ENCODE results near the gene SNX20.

DNA sequence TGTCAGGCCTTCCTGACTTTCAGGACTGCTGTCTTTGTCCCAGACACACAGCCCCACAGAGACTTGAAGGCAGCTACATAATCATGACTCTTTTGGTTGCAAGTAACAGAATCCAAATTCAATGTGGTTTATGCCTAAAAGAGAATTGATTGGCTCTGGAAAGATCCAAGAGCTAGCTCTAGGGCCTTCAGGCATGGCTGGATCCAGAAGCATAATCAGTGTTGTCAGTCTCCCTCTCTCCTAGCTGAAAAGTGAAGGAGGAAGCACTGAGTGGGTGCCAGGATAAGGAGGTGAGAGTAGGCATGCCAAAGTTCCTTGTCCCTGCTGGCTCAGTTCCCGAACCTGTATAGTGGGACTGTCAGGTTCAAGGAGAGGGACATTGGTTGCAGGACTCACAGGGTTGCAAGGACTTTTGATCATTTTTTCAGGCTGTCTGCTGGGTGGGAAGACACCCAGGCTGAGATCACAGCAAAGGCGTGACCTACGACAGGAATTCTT is 25.5 kb downstream of the SNX20 start:
- TF ChIP-seq SUZ12 (IDR thresholded peaks at IDR 0.05; ENCODE audit: extremely low read depth, insufficient read depth, insufficient read length), result no peak
- TF ChIP-seq YY1 (IDR thresholded peaks at IDR 0.05; ENCODE audit: insufficient read depth, insufficient read length), result no peak
- no peak for TF ChIP-seq ZNF274 (IDR thresholded peaks at IDR 0.05; ENCODE audit: low read depth, low read length)
